Lower leg skin (tissue), 4 donors: ENCODE results near the gene PRKCH. TPM values are rescaled to one million over a fixed set of nuclear protein-coding genes. Genes with fewer than 3 reads are reported as not detected.

ENCODE experiments used
- DNase-seq, 2 donors: peaks; one replicate each; pipeline ENCODE4 v3.0.0-alpha.2; 2019; ENCODE audit warnings: low spot score in 2 of 2
- H3K4me3 ChIP-seq: fragments of 200-600 bp; sonication (generic); 2 replicates; pipeline ENCODE4 v1.5.1; 2017; ENCODE audit warnings: mild to moderate bottlenecking, low read depth; ENCODE audit not compliant: poor library complexity, severe bottlenecking
- CTCF ChIP-seq, 3 donors: fragments of 450-650 bp; IDR thresholded peaks; one replicate each; pipeline ENCODE4 v1.5.1; 2016; ENCODE audit warnings: antibody characterized with exemption in 3 of 3, mild to moderate bottlenecking in 3 of 3, moderate library complexity in 2 of 3
- POLR2A ChIP-seq, 2 donors: fragments of 450-650 bp; IDR thresholded peaks; one replicate each; pipeline ENCODE4 v1.6.1; 2016 to 2017; ENCODE audit warnings: antibody characterized with exemption in 2 of 2, mild to moderate bottlenecking in 1 of 2, moderate library complexity in 1 of 2
- WGBS, 2 donors: methylation state at CpG; one replicate each; pipeline ENCODE4 v1.1.5; 2018; 5-methylcytosine and 5-hydroxymethylcytosine counted together
- intact Hi-C: fragments of 100-400 bp; cut with DNase I; formaldehyde crosslinking; loops from one replicate; pipeline ENCODE4 v1.15.0; 2023; ENCODE audit warnings: low total_unique reads
- total RNA-seq, 4 donors: library from RNA; depleted of rRNA; stranded (reverse); fragments of >200 nt; gene quantifications; one replicate each; pipeline ENCODE4 v1.1.0, GENCODE V29; 2016

PRKCH gene
- total RNA-seq, 4 donors from 2014 or later = 57.3 to 103 (median 66.7) TPM

DNA sequence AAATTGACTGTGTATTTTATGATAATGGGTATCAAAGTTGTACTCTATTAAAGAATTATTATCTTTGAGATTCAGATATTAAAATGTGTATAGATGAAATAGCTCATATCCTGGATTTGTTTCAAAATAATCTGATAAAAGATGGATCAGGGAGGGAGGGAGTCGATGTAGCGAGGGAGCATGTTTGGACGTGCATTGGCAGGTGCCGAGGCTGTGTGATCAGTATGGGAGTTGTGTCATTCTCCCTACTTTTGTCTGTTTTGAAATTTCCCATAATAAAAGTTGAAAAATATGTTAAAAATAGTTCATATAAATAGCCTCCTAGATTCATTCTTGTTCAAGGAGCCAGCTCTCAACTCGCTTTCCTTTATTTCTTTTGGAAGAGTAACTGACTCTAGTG lies 202.4 kb downstream of the PRKCH start:
- 31 to 45% methylated on average over 5 of the region's 5 CpGs for WGBS, 2 donors
- DNase-seq = peak in 1 of 2 donors; percentile 31
- no peak for TF ChIP-seq CTCF (IDR thresholded peaks at IDR 0.05)
- TF ChIP-seq POLR2A (IDR thresholded peaks at IDR 0.05) = no peak
- intact Hi-C loops = no loop called here
- H3K4me3 ChIP-seq = no peak overlapping the region

DNA sequence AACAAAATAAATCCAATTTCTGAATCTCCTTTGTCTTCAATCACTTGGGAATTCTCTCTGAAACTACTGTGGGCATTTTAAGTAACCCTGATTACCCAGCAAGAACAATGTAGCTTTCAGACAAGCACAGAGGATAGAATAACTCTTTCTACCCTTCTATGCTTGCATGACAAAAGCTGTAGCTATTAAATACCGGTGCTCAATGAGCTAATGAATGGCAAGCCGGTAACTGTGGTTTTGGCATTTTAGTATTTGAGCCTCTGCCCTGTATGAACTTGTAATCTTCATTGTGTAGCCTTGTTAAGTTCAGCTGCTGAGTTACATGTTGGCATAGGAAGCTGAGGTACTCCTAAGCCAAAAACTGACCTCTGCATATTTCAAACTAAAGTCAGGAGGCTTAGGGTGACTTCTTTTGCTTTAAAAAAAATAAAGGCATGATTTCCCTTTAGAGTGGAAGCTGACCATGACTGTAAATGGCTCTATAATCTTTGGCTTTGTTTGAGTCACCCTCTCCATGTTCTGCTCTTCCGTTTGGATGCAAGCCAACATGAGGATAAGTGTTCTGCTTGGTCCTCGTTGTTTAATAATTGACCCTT lies 202.9 kb downstream of the PRKCH start:
- H3K4me3 ChIP-seq = no peak overlapping the region
- no peak for DNase-seq
- WGBS, 2 donors = 7 to 24% methylated on average over 4 of the region's 4 CpGs
- TF ChIP-seq CTCF (IDR thresholded peaks at IDR 0.05) = no peak
- TF ChIP-seq POLR2A (IDR thresholded peaks at IDR 0.05) = no peak
- intact Hi-C loops = no loop called here

GRCh38 chr14:61524936-61525292 lies 203.5 kb downstream of the PRKCH start:
- peak in 1 of 2 donors; percentile 69 for DNase-seq
- no peak for TF ChIP-seq POLR2A (IDR thresholded peaks at IDR 0.05)
- TF ChIP-seq CTCF (IDR thresholded peaks at IDR 0.05) = no peak
- H3K4me3 ChIP-seq = no peak overlapping the region
- WGBS, 2 donors = 91% methylated on average over 1 of the region's 1 CpG
- intact Hi-C loops = no loop called here

- no peak for TF ChIP-seq POLR2A (IDR thresholded peaks at IDR 0.05)
- no peak for TF ChIP-seq CTCF (IDR thresholded peaks at IDR 0.05)
- no peak overlapping the region for H3K4me3 ChIP-seq
- WGBS, 2 donors = 45 to 48% methylated on average over 14 to 16 of the region's 16 CpGs
- peak; percentile 80 to 92 for DNase-seq
- intact Hi-C loops = no loop called here
These were observed 204.1 kb downstream of the PRKCH start for GRCh38 chr14:61525293-61526011.

- intact Hi-C loops = no loop called here
- DNase-seq = peak in 1 of 2 donors; percentile 81
- 46 to 72% methylated on average over 5 to 9 of the region's 9 CpGs for WGBS, 2 donors
These were observed 205.3 kb downstream of the PRKCH start for GRCh38 chr14:61526405-61527312.

More at GRCh38 chr14:61526405-61527312, 205.3 kb downstream of the PRKCH start:
- TF ChIP-seq POLR2A (IDR thresholded peaks at IDR 0.05) (no peak), CTCF (IDR thresholded peaks at IDR 0.05) (no peak)
- no peak overlapping the region for H3K4me3 ChIP-seq
